ENCODE measurements around the gene SYNE3.
"Not testable (repeated sequence)": the region's sequence is repeated elsewhere in the genome, so short reads cannot be mapped to it uniquely, and the experiment has no call there.

Gene SYNE3

GRCh38 chr14:95523815-95524448 is 7.5 kb upstream of the SYNE3 start:
- DNase-seq (ENCODE audit: low spot score) = peak; percentile 45

- DNase-seq (ENCODE audit: low spot score) = peak; percentile 59
Observed at GRCh38 chr14:95523051-95523814, 6.8 kb upstream of the SYNE3 start.

GRCh38 chr14:95522556-95522955 is 6.1 kb upstream of the SYNE3 start:
- DNase-seq (ENCODE audit: low spot score) = no peak

- DNase-seq (ENCODE audit: low spot score) = no peak
Observed at GRCh38 chr14:95522116-95522515, 5.7 kb upstream of the SYNE3 start.

- DNase-seq (ENCODE audit: low spot score) = no peak
Observed at GRCh38 chr14:95521001-95521400, 4.6 kb upstream of the SYNE3 start.

- DNase-seq (ENCODE audit: low spot score) = peak; percentile 34
Observed at GRCh38 chr14:95520346-95520745, 3.9 kb upstream of the SYNE3 start.

- DNase-seq (ENCODE audit: low spot score) = peak; percentile 80
Observed at GRCh38 chr14:95519699-95520098, 3.2 kb upstream of the SYNE3 start.

GRCh38 chr14:95518045-95518751 is 1.7 kb upstream of the SYNE3 start:
- DNase-seq (ENCODE audit: low spot score) = no peak

GRCh38 chr14:95515596-95516552 is 576 bp downstream of the SYNE3 start:
- peak; percentile 77 for DNase-seq (ENCODE audit: low spot score)

- DNase-seq (ENCODE audit: low spot score) = no peak
Observed at GRCh38 chr14:95515080-95515489, 1.4 kb downstream of the SYNE3 start.

GRCh38 chr14:95514131-95515079 is 2.0 kb downstream of the SYNE3 start:
- no peak for DNase-seq (ENCODE audit: low spot score)

GRCh38 chr14:95513291-95513690 is 3.2 kb downstream of the SYNE3 start:
- DNase-seq (ENCODE audit: low spot score) = no peak

- DNase-seq (ENCODE audit: low spot score) = no peak
Observed at GRCh38 chr14:95511687-95512086, 4.8 kb downstream of the SYNE3 start.

GRCh38 chr14:95510804-95511203 is 5.6 kb downstream of the SYNE3 start:
- no peak for DNase-seq (ENCODE audit: low spot score)

- DNase-seq (ENCODE audit: low spot score) = not testable (repeated sequence)
Observed at GRCh38 chr14:95510344-95510743, 6.1 kb downstream of the SYNE3 start.

GRCh38 chr14:95509495-95509894 is 7.0 kb downstream of the SYNE3 start:
- DNase-seq (ENCODE audit: low spot score) = no peak

GRCh38 chr14:95508377-95508776 is 8.1 kb downstream of the SYNE3 start:
- DNase-seq (ENCODE audit: low spot score) = no peak

GRCh38 chr14:95507701-95508103 is 8.7 kb downstream of the SYNE3 start:
- DNase-seq (ENCODE audit: low spot score) = no peak

GRCh38 chr14:95507174-95507573 is 9.3 kb downstream of the SYNE3 start:
- DNase-seq (ENCODE audit: low spot score) = no peak

- no peak for DNase-seq (ENCODE audit: low spot score)
Observed at GRCh38 chr14:95505030-95505589, 11.3 kb downstream of the SYNE3 start.

Measured in CD4-positive, alpha-beta T cell treated with Interleukin-6 at 100 ng/mL for 8 hours (primary cell).